ENCODE data around the gene EPB41L4A. TPM values are rescaled to one million over a fixed set of nuclear protein-coding genes. Genes with fewer than 3 reads are reported as not detected.

Gene EPB41L4A
- total RNA-seq, 2 experiments from 2014 or later, result 0.95 to 1.5 TPM

- ChIA-PET CTCF (no interaction called here), POLR2A (no interaction called here)
- intact Hi-C loops (cut with micrococcal nuclease), result no loop called here
- no peaks in the 10 kb centered on the region for H3K36me3 Mint-ChIP-seq
- DNase-seq, result no peak
- no peaks in the 10 kb centered on the region for H3K9me3 Mint-ChIP-seq
- no peaks in the 10 kb centered on the region for H3K4me1 Mint-ChIP-seq (ENCODE audit: low read depth)
- no peak overlapping the region for H3K27ac Mint-ChIP-seq
- no peak overlapping the region for H3K4me3 Mint-ChIP-seq
- H3K27me3 Mint-ChIP-seq, result no peaks in the 10 kb centered on the region
Observed at GRCh38 chr5:112257005-112257404, 162.1 kb downstream of the EPB41L4A start.

- H3K27ac Mint-ChIP-seq, result no peak overlapping the region
- DNase-seq, result no peak
- H3K27me3 Mint-ChIP-seq, result peaks cover 4% of the 10 kb centered on the region
- no peak overlapping the region for H3K4me3 Mint-ChIP-seq
- no peaks in the 10 kb centered on the region for H3K9me3 Mint-ChIP-seq
- intact Hi-C loops (cut with micrococcal nuclease), result no loop called here
- H3K36me3 Mint-ChIP-seq, result no peaks in the 10 kb centered on the region
- no peaks in the 10 kb centered on the region for H3K4me1 Mint-ChIP-seq (ENCODE audit: low read depth)
- POLR2A ChIA-PET, result no interaction called here
- CTCF ChIA-PET, result no interaction called here
Observed at GRCh38 chr5:112254303-112254702, 164.8 kb downstream of the EPB41L4A start.

GRCh38 chr5:112253478-112254250 is 165.4 kb downstream of the EPB41L4A start:
- Mint-ChIP-seq H3K9me3 (no peaks in the 10 kb centered on the region), H3K27ac (no peak overlapping the region)
- intact Hi-C loops (cut with micrococcal nuclease), result no loop called here

GRCh38 chr5:112250551-112250950 is 168.5 kb downstream of the EPB41L4A start:
- intact Hi-C loops (cut with micrococcal nuclease), result no loop called here
- Mint-ChIP-seq H3K9me3 (no peaks in the 10 kb centered on the region), H3K36me3 (no peaks in the 10 kb centered on the region), H3K4me1 (ENCODE audit: low read depth) (no peaks in the 10 kb centered on the region), H3K4me3 (no peak overlapping the region), H3K27ac (no peak overlapping the region), H3K27me3 (peaks cover 7% of the 10 kb centered on the region)
- no peak for DNase-seq
- POLR2A ChIA-PET, result no interaction called here
- CTCF ChIA-PET, result no interaction called here

More at GRCh38 chr5:112253478-112254250, 165.4 kb downstream of the EPB41L4A start:
- H3K36me3 Mint-ChIP-seq, result no peaks in the 10 kb centered on the region
- POLR2A ChIA-PET, result no interaction called here
- DNase-seq, result no peak
- H3K27me3 Mint-ChIP-seq, result peaks cover 4% of the 10 kb centered on the region
- H3K4me3 Mint-ChIP-seq, result no peak overlapping the region
- H3K4me1 Mint-ChIP-seq (ENCODE audit: low read depth), result no peaks in the 10 kb centered on the region
- CTCF ChIA-PET, result no interaction called here

- no peaks in the 10 kb centered on the region for H3K4me1 Mint-ChIP-seq (ENCODE audit: low read depth)
- ChIA-PET POLR2A (no interaction called here), CTCF (no interaction called here)
Observed at GRCh38 chr5:112248623-112249022, 170.5 kb downstream of the EPB41L4A start.

GRCh38 chr5:112247960-112248359 is 171.1 kb downstream of the EPB41L4A start:
- intact Hi-C loops (cut with micrococcal nuclease), result no loop called here
- ChIA-PET POLR2A (no interaction called here), CTCF (no interaction called here)
- no peaks in the 10 kb centered on the region for H3K36me3 Mint-ChIP-seq
- no peaks in the 10 kb centered on the region for H3K9me3 Mint-ChIP-seq
- no peaks in the 10 kb centered on the region for H3K4me1 Mint-ChIP-seq (ENCODE audit: low read depth)
- peaks cover 11% of the 10 kb centered on the region for H3K27me3 Mint-ChIP-seq
- no peak overlapping the region for H3K27ac Mint-ChIP-seq
- no peak for DNase-seq
- no peak overlapping the region for H3K4me3 Mint-ChIP-seq

More at GRCh38 chr5:112248623-112249022, 170.5 kb downstream of the EPB41L4A start:
- H3K27ac Mint-ChIP-seq, result no peak overlapping the region
- peaks cover 11% of the 10 kb centered on the region for H3K27me3 Mint-ChIP-seq
- H3K36me3 Mint-ChIP-seq, result no peaks in the 10 kb centered on the region
- no peaks in the 10 kb centered on the region for H3K9me3 Mint-ChIP-seq
- intact Hi-C loops (cut with micrococcal nuclease), result no loop called here
- H3K4me3 Mint-ChIP-seq, result no peak overlapping the region
- DNase-seq, result no peak

GRCh38 chr5:112245656-112246055 is 173.4 kb downstream of the EPB41L4A start:
- H3K27me3 Mint-ChIP-seq, result peaks cover 11% of the 10 kb centered on the region
- CTCF ChIA-PET, result no interaction called here
- H3K4me1 Mint-ChIP-seq (ENCODE audit: low read depth), result no peaks in the 10 kb centered on the region
- intact Hi-C loops (cut with micrococcal nuclease), result no loop called here
- no peak overlapping the region for H3K27ac Mint-ChIP-seq
- POLR2A ChIA-PET, result no interaction called here
- no peaks in the 10 kb centered on the region for H3K9me3 Mint-ChIP-seq
- H3K4me3 Mint-ChIP-seq, result no peak overlapping the region
- H3K36me3 Mint-ChIP-seq, result no peaks in the 10 kb centered on the region
- DNase-seq, result no peak

GRCh38 chr5:112239996-112240395 is 179.1 kb downstream of the EPB41L4A start:
- ChIA-PET POLR2A (no interaction called here), CTCF (no interaction called here)
- Mint-ChIP-seq H3K4me1 (ENCODE audit: low read depth) (no peaks in the 10 kb centered on the region), H3K36me3 (no peaks in the 10 kb centered on the region), H3K4me3 (no peak overlapping the region), H3K9me3 (no peaks in the 10 kb centered on the region), H3K27ac (no peak overlapping the region), H3K27me3 (peaks cover 4% of the 10 kb centered on the region)
- no peak for DNase-seq
- intact Hi-C loops (cut with micrococcal nuclease), result no loop called here

GRCh38 chr5:112238473-112238872 is 180.6 kb downstream of the EPB41L4A start:
- Mint-ChIP-seq H3K27me3 (peaks cover 2% of the 10 kb centered on the region), H3K4me1 (ENCODE audit: low read depth) (no peaks in the 10 kb centered on the region), H3K9me3 (no peaks in the 10 kb centered on the region), H3K4me3 (no peak overlapping the region), H3K27ac (no peak overlapping the region), H3K36me3 (no peaks in the 10 kb centered on the region)
- no peak for DNase-seq
- ChIA-PET CTCF (no interaction called here), POLR2A (no interaction called here)
- intact Hi-C loops (cut with micrococcal nuclease), result no loop called here

- Mint-ChIP-seq H3K36me3 (no peaks in the 10 kb centered on the region), H3K9me3 (no peaks in the 10 kb centered on the region), H3K4me3 (no peak overlapping the region), H3K27ac (no peak overlapping the region), H3K27me3 (peaks cover 2% of the 10 kb centered on the region), H3K4me1 (ENCODE audit: low read depth) (no peaks in the 10 kb centered on the region)
- ChIA-PET POLR2A (no interaction called here), CTCF (no interaction called here)
- DNase-seq, result no peak
- intact Hi-C loops (cut with micrococcal nuclease), result no loop called here
Observed at GRCh38 chr5:112237456-112237855, 181.6 kb downstream of the EPB41L4A start.

- H3K4me1 Mint-ChIP-seq (ENCODE audit: low read depth), result no peaks in the 10 kb centered on the region
- CTCF ChIA-PET, result no interaction called here
- H3K27ac Mint-ChIP-seq, result no peak overlapping the region
Observed at GRCh38 chr5:112234000-112234399, 185.1 kb downstream of the EPB41L4A start.

GRCh38 chr5:112232667-112233066 is 186.4 kb downstream of the EPB41L4A start:
- CTCF ChIA-PET, result no interaction called here

More at GRCh38 chr5:112234000-112234399, 185.1 kb downstream of the EPB41L4A start:
- Mint-ChIP-seq H3K36me3 (no peaks in the 10 kb centered on the region), H3K27me3 (peaks cover 2% of the 10 kb centered on the region), H3K4me3 (no peak overlapping the region), H3K9me3 (no peaks in the 10 kb centered on the region)
- intact Hi-C loops (cut with micrococcal nuclease), result no loop called here
- POLR2A ChIA-PET, result no interaction called here
- no peak for DNase-seq

GRCh38 chr5:112230606-112231005 is 188.5 kb downstream of the EPB41L4A start:
- intact Hi-C loops (cut with micrococcal nuclease), result no loop called here
- H3K4me3 Mint-ChIP-seq, result no peak overlapping the region
- DNase-seq, result no peak
- no peaks in the 10 kb centered on the region for H3K36me3 Mint-ChIP-seq
- no peaks in the 10 kb centered on the region for H3K4me1 Mint-ChIP-seq (ENCODE audit: low read depth)
- no peak overlapping the region for H3K27ac Mint-ChIP-seq
- ChIA-PET CTCF (no interaction called here), POLR2A (no interaction called here)
- no peaks in the 10 kb centered on the region for H3K27me3 Mint-ChIP-seq
- no peaks in the 10 kb centered on the region for H3K9me3 Mint-ChIP-seq

More at GRCh38 chr5:112232667-112233066, 186.4 kb downstream of the EPB41L4A start:
- intact Hi-C loops (cut with micrococcal nuclease), result no loop called here
- no peaks in the 10 kb centered on the region for H3K9me3 Mint-ChIP-seq
- no peak for DNase-seq
- peaks cover 2% of the 10 kb centered on the region for H3K27me3 Mint-ChIP-seq
- H3K36me3 Mint-ChIP-seq, result no peaks in the 10 kb centered on the region
- no peak overlapping the region for H3K4me3 Mint-ChIP-seq
- POLR2A ChIA-PET, result no interaction called here
- H3K4me1 Mint-ChIP-seq (ENCODE audit: low read depth), result no peaks in the 10 kb centered on the region
- H3K27ac Mint-ChIP-seq, result no peak overlapping the region

Measured in activated CD4-positive, alpha-beta memory T cell treated with anti-CD3 and anti-CD28 coated beads for 36 hours (primary cell).